ENCODE results near the gene EIF2B2.

Gene EIF2B2

GRCh38 chr14:74968811-74969210, 33.9 kb upstream of the EIF2B2 start:
- no peak overlapping the region for H3K4me3 ChIP-seq (ENCODE audit: insufficient read depth in 1 of 2, low read depth in 1 of 2, low read length in 2 of 2)
- H3K9me3 ChIP-seq (ENCODE audit: control insufficient read depth, low read length): no peaks in the 10 kb centered on the region
- no peak for DNase-seq
- H3K9ac ChIP-seq (ENCODE audit: low read length): no peak overlapping the region
- no peak overlapping the region for H2BK120ac ChIP-seq (ENCODE audit: low read depth, low read length)
- no peak overlapping the region for H2BK15ac ChIP-seq (ENCODE audit: low read depth, poor library complexity, severe bottlenecking)
- H2AK5ac ChIP-seq (ENCODE audit: low read length, severe bottlenecking): no peak overlapping the region
- no peak overlapping the region for H3K27ac ChIP-seq (ENCODE audit: low read length, poor library complexity, severe bottlenecking)
- H3K14ac ChIP-seq (ENCODE audit: low read length in 2 of 2): no peak overlapping the region
- no peak overlapping the region for H2BK5ac ChIP-seq (ENCODE audit: low read depth, low read length, poor library complexity, severe bottlenecking)
- no peak overlapping the region for H4K8ac ChIP-seq (ENCODE audit: low read length)
- no peak overlapping the region for H3K23ac ChIP-seq (ENCODE audit: low read length in 2 of 2)
- no peaks in the 10 kb centered on the region for H3K36me3 ChIP-seq (ENCODE audit: control insufficient read depth in 1 of 2, insufficient read depth in 2 of 2, low read depth in 1 of 2, low read length in 2 of 2)
- H2BK12ac ChIP-seq (ENCODE audit: low read length in 2 of 2): no peak overlapping the region
- H2AFZ ChIP-seq (ENCODE audit: low read depth, low read length): no peak overlapping the region
- H3K18ac ChIP-seq (ENCODE audit: low read depth in 1 of 2, low read length in 2 of 2): no peak overlapping the region
- no peaks in the 10 kb centered on the region for H3K79me1 ChIP-seq (replicated peaks; ENCODE audit: low read length, poor library complexity, severe bottlenecking)
- H3K4me2 ChIP-seq (ENCODE audit: low read length, poor library complexity, severe bottlenecking): no peak overlapping the region
- no peak overlapping the region for H4K91ac ChIP-seq (ENCODE audit: low read length)
- 42% methylated on average over 1 of the region's 1 CpG for WGBS
- H3K27me3 ChIP-seq (ENCODE audit: control insufficient read depth in 1 of 2, insufficient read depth in 1 of 2, low read length in 2 of 2): no peaks in the 10 kb centered on the region
- peaks cover 8% of the 10 kb centered on the region for H3K4me1 ChIP-seq (ENCODE audit: control insufficient read depth, insufficient read depth, low read depth, low read length)
- H3K4ac ChIP-seq (ENCODE audit: low read depth in 1 of 2, low read length in 2 of 2): no peak overlapping the region

- Histone ChIP-seq H3K36me3 (ENCODE audit: control insufficient read depth in 1 of 2, insufficient read depth in 2 of 2, low read depth in 1 of 2, low read length in 2 of 2) (no peaks in the 10 kb centered on the region), H3K4me2 (ENCODE audit: low read length, poor library complexity, severe bottlenecking) (no peak overlapping the region), H2AK5ac (ENCODE audit: low read length, severe bottlenecking) (no peak overlapping the region), H2AFZ (ENCODE audit: low read depth, low read length) (no peak overlapping the region), H3K79me1 (replicated peaks; ENCODE audit: low read length, poor library complexity, severe bottlenecking) (no peaks in the 10 kb centered on the region), H3K4ac (ENCODE audit: low read depth in 1 of 2, low read length in 2 of 2) (peak overlapping the region in 1 of 2 experiments; percentile 58), H3K18ac (ENCODE audit: low read depth in 1 of 2, low read length in 2 of 2) (peak overlapping the region; percentile 5 to 73), H3K9ac (ENCODE audit: low read length) (no peak overlapping the region), H4K91ac (ENCODE audit: low read length) (peak overlapping the region; percentile 76), H3K4me3 (ENCODE audit: insufficient read depth in 1 of 2, low read depth in 1 of 2, low read length in 2 of 2) (no peak overlapping the region), H3K27me3 (ENCODE audit: control insufficient read depth in 1 of 2, insufficient read depth in 1 of 2, low read length in 2 of 2) (no peaks in the 10 kb centered on the region), H3K4me1 (ENCODE audit: control insufficient read depth, insufficient read depth, low read depth, low read length) (peaks cover 23% of the 10 kb centered on the region), H3K14ac (ENCODE audit: low read length in 2 of 2) (peak overlapping the region in 1 of 2 experiments; percentile 0), H4K8ac (ENCODE audit: low read length) (peak overlapping the region; percentile 67), H3K27ac (ENCODE audit: low read length, poor library complexity, severe bottlenecking) (no peak overlapping the region), H3K9me3 (ENCODE audit: control insufficient read depth, low read length) (no peaks in the 10 kb centered on the region), H2BK120ac (ENCODE audit: low read depth, low read length) (no peak overlapping the region), H2BK12ac (ENCODE audit: low read length in 2 of 2) (peak overlapping the region; percentile 23 to 31), H3K23ac (ENCODE audit: low read length in 2 of 2) (no peak overlapping the region), H2BK5ac (ENCODE audit: low read depth, low read length, poor library complexity, severe bottlenecking) (no peak overlapping the region), H2BK15ac (ENCODE audit: low read depth, poor library complexity, severe bottlenecking) (no peak overlapping the region)
- 70% methylated on average over 14 of the region's 15 CpGs for WGBS
- DNase-seq: no peak
Measured at GRCh38 chr14:74973003-74973653, 29.6 kb upstream of the EIF2B2 start.

GRCh38 chr14:74973905-74974363, 28.8 kb upstream of the EIF2B2 start:
- Histone ChIP-seq H3K4ac (ENCODE audit: low read depth in 1 of 2, low read length in 2 of 2) (no peak overlapping the region), H3K4me1 (ENCODE audit: control insufficient read depth, insufficient read depth, low read depth, low read length) (peaks cover 28% of the 10 kb centered on the region), H3K18ac (ENCODE audit: low read depth in 1 of 2, low read length in 2 of 2) (no peak overlapping the region), H3K9me3 (ENCODE audit: control insufficient read depth, low read length) (no peaks in the 10 kb centered on the region), H4K8ac (ENCODE audit: low read length) (no peak overlapping the region), H3K14ac (ENCODE audit: low read length in 2 of 2) (peak overlapping the region in 1 of 2 experiments; percentile 55), H3K9ac (ENCODE audit: low read length) (no peak overlapping the region), H3K4me2 (ENCODE audit: low read length, poor library complexity, severe bottlenecking) (no peak overlapping the region), H3K27me3 (ENCODE audit: control insufficient read depth in 1 of 2, insufficient read depth in 1 of 2, low read length in 2 of 2) (no peaks in the 10 kb centered on the region), H2BK5ac (ENCODE audit: low read depth, low read length, poor library complexity, severe bottlenecking) (no peak overlapping the region), H3K23ac (ENCODE audit: low read length in 2 of 2) (no peak overlapping the region), H4K91ac (ENCODE audit: low read length) (no peak overlapping the region), H2AFZ (ENCODE audit: low read depth, low read length) (no peak overlapping the region), H3K36me3 (ENCODE audit: control insufficient read depth in 1 of 2, insufficient read depth in 2 of 2, low read depth in 1 of 2, low read length in 2 of 2) (no peaks in the 10 kb centered on the region), H2BK120ac (ENCODE audit: low read depth, low read length) (peak overlapping the region; percentile 19), H3K79me1 (replicated peaks; ENCODE audit: low read length, poor library complexity, severe bottlenecking) (no peaks in the 10 kb centered on the region), H3K4me3 (ENCODE audit: insufficient read depth in 1 of 2, low read depth in 1 of 2, low read length in 2 of 2) (no peak overlapping the region), H3K27ac (ENCODE audit: low read length, poor library complexity, severe bottlenecking) (no peak overlapping the region), H2BK15ac (ENCODE audit: low read depth, poor library complexity, severe bottlenecking) (no peak overlapping the region), H2BK12ac (ENCODE audit: low read length in 2 of 2) (peak overlapping the region in 1 of 2 experiments; percentile 22), H2AK5ac (ENCODE audit: low read length, severe bottlenecking) (no peak overlapping the region)
- no peak for DNase-seq
- 98% methylated on average over 4 of the region's 5 CpGs for WGBS

- Histone ChIP-seq H2BK15ac (ENCODE audit: low read depth, poor library complexity, severe bottlenecking) (no peak overlapping the region), H2BK5ac (ENCODE audit: low read depth, low read length, poor library complexity, severe bottlenecking) (no peak overlapping the region), H2BK12ac (ENCODE audit: low read length in 2 of 2) (no peak overlapping the region), H3K9me3 (ENCODE audit: control insufficient read depth, low read length) (no peaks in the 10 kb centered on the region), H2BK120ac (ENCODE audit: low read depth, low read length) (peak overlapping the region; percentile 19), H3K27ac (ENCODE audit: low read length, poor library complexity, severe bottlenecking) (no peak overlapping the region), H3K18ac (ENCODE audit: low read depth in 1 of 2, low read length in 2 of 2) (no peak overlapping the region), H3K4me1 (ENCODE audit: control insufficient read depth, insufficient read depth, low read depth, low read length) (peaks cover 33% of the 10 kb centered on the region), H2AK5ac (ENCODE audit: low read length, severe bottlenecking) (no peak overlapping the region), H4K8ac (ENCODE audit: low read length) (no peak overlapping the region), H3K23ac (ENCODE audit: low read length in 2 of 2) (no peak overlapping the region), H3K14ac (ENCODE audit: low read length in 2 of 2) (no peak overlapping the region), H3K79me1 (replicated peaks; ENCODE audit: low read length, poor library complexity, severe bottlenecking) (no peaks in the 10 kb centered on the region), H3K9ac (ENCODE audit: low read length) (no peak overlapping the region), H3K36me3 (ENCODE audit: control insufficient read depth in 1 of 2, insufficient read depth in 2 of 2, low read depth in 1 of 2, low read length in 2 of 2) (no peaks in the 10 kb centered on the region), H4K91ac (ENCODE audit: low read length) (peak overlapping the region; percentile 5), H3K4me3 (ENCODE audit: insufficient read depth in 1 of 2, low read depth in 1 of 2, low read length in 2 of 2) (no peak overlapping the region), H2AFZ (ENCODE audit: low read depth, low read length) (no peak overlapping the region), H3K4ac (ENCODE audit: low read depth in 1 of 2, low read length in 2 of 2) (no peak overlapping the region), H3K27me3 (ENCODE audit: control insufficient read depth in 1 of 2, insufficient read depth in 1 of 2, low read length in 2 of 2) (no peaks in the 10 kb centered on the region), H3K4me2 (ENCODE audit: low read length, poor library complexity, severe bottlenecking) (no peak overlapping the region)
- no peak for DNase-seq
- 77% methylated on average over 15 of the region's 15 CpGs for WGBS
Measured at GRCh38 chr14:74974364-74975058, 28.2 kb upstream of the EIF2B2 start.
